HG02642 (cell line): ENCODE measurements around the gene RAVER1.
"Not testable (repeated sequence)": the region's sequence is repeated elsewhere in the genome, so short reads cannot be mapped to it uniquely, and the experiment has no call there.

Experiments used
- ATAC-seq: cut with Tn5 transposase; IDR thresholded peaks from one replicate; pipeline ENCODE4 v1.9.1; 2021; ENCODE audit warnings: mild to moderate bottlenecking; ENCODE audit not compliant: unreplicated experiment, poor library complexity

The RAVER1 gene

DNA sequence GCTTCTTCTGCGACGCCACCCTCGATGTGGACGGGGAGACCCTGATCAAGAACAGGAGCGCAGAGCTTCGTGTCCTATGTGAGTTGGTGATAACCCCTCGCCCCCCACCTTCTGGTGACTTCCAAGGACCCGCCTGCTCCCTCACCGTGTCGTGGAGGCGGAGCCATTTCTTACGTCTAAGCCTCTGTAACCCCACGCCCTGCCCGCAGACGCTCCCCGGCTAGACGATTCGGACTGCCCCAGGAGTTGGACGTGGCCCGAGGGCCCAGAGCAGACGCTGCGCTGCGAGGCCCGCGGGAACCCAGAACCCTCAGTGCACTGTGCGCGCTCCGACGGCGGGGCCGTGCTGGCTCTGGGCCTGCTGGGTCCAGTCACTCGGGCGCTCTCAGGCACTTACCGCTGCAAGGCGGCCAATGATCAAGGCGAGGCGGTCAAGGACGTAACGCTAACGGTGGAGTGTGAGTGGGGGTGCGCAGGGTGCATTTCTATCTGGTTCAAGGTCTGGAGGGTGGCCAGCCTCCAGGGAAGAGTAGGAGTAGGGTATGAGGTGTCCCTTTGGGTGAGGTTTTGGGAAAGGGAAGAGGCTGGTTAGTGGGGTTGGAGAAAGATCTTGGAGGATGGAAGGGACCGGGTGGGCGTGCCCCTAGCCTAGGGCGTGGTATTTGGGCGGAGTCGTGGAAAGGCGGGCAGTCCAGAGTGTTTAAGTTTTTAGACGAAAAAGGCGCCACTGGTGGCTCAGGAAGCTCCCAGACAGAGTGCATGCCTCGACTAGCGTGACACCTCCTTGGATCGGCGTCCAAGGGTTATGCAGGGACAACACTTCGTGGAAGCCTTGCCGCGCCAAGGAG is 40.3 kb downstream of the RAVER1 start:
- no peak for ATAC-seq

DNA sequence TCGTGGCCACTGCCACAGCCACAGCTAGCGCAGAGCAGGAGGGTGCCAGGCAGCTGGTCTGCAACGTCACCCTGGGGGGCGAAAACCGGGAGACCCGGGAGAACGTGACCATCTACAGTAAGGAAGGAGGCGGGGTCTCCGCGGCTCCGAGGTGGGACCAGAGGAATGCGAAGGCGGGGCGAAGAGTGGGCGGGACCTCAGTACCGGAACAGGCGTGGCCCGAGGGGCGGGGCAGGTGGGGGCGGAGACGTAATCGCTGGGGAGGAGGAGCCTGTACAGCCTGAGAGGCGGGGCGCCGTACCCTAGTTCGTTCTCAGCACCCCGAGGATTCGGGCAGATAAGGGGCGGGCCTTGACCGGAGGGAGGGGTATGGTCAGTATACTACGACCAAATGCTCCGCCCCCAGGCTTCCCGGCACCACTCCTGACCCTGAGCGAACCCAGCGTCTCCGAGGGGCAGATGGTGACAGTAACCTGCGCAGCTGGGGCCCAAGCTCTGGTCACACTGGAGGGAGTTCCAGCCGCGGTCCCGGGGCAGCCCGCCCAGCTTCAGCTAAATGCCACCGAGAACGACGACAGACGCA is 41.0 kb downstream of the RAVER1 start:
- ATAC-seq: peak; percentile 58

DNA sequence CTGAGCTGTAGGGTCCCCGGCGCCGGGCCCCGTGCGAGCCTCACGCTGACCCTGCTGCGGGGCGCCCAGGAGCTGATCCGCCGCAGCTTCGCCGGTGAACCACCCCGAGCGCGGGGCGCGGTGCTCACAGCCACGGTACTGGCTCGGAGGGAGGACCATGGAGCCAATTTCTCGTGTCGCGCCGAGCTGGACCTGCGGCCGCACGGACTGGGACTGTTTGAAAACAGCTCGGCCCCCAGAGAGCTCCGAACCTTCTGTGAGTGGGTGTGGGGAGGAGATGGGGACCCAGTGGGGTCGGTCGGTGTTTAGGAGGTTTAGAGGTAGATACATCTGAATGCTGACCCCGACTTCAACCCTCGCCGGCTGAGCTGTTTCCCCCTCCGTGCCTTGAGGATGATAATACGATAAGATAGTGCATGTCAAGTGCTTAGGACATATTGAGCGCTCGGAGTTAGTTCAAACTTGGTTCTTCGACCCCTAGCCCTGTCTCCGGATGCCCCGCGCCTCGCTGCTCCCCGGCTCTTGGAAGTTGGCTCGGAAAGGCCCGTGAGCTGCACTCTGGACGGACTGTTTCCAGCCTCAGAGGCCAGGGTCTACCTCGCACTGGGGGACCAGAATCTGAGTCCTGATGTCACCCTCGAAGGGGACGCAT is 41.6 kb downstream of the RAVER1 start:
- no peak for ATAC-seq

DNA sequence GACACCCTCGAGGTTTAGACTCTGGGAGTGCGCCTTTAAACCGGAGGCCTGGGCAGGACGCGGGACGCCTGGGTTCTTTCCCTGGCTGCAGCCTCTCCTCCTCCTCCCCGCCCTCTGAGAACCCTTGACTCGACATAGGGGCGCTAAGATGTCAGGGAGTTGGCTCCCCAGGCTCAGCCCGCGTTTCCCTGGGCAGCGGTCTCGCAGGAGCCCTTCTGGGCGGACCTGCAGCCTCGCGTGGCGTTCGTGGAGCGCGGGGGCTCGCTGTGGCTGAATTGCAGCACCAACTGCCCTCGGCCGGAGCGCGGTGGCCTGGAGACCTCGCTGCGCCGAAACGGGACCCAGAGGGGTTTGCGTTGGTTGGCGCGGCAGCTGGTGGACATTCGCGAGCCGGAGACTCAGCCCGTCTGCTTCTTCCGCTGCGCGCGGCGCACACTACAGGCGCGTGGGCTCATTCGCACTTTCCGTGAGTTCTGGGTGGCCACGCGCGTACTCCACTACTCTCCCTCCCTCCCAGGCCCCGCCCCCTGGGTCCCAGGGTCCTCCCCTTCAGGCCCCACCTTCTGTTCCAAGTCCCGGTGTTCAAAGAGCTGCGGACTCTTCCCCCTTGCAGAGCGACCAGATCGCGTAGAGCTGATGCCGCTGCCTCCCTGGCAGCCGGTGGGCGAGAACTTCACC is 42.3 kb downstream of the RAVER1 start:
- no peak for ATAC-seq

DNA sequence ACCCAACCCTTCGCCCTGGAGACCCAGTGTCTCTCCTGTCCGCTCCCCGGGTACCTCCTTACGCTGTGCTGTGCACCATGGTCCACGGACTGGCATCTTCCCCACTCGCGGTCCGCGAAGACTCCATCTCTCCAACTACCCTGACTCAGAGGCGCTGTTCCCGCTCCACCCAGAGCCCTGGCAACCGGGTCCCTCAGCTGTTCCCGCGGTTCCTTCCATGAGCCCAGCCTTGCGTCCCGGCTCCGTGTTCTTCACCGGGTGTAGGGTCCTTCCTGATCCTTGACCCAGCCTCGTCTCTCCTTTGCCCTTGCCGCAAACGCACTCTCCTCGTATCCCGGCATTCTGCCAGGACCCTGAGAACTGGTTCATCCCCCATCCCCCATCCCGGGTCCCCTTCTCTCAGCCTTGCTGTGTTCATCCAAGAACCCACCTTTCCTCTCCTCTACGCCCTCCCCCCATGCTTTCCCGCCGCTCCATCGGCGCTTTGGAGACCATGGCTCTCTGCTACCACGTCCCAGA is 42.9 kb downstream of the RAVER1 start:
- no peak for ATAC-seq

DNA sequence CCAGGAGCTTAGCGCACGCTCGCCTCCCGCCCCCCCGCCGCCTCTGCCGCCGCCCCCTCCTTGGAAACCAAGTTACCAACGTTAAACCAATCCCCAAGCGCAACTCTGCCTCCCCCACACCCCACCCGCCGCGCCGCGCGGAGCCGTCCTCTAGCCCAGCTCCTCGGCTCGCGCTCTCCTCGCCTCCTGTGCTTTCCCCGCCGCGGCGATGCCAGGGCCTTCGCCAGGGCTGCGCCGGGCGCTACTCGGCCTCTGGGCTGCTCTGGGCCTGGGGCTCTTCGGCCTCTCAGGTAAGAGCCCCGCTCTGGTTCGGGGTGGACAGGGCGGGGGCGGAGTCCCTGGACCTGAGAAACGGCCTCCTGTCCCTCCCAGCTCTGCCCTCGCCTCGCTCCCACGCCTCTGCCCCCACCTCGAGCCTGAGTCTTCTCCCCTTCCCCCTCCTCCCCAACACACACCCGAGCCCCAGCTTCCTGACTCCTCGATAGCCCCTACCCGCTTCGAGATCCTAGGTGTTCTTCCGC is 43.4 kb downstream of the RAVER1 start, which contains the start of gene ICAM5:
TSS of gene ICAM5 (plus strand) at position 117 of the 521 bp plus-strand sequence. CDS start at position 209, 92 bp downstream.
- no peak for ATAC-seq

DNA sequence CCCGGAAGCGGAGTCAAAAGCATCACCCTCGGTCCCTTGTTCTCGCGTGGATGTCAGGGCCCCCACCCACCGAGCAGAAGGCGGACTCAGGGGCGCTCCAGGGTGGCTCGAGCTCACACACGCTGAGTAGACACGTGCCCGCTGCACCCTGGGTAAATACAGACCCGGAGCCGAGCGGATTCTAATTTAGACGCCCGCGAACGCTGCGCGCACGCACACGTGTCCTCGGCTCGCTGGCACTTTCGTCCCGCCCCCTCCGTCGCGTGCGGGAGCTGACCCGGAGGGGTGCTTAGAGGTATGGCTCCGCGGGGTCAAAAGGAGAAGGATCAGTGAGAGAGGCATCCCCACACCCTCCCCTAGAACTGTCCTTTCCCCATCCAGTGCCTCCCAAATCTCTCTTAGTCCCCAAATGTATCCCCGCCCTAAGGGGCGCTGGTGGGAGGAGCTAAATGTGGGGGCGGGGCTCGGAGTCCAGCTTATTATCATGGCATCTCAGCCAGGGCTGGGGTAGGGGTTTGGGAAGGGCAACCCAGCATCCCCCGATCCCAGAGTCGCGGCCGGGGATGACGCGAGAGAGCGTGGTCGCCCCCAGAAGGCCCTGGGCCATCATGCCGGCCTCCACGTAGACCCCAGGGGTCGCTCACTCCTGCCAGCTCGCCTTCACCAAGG is 44.0 kb downstream of the RAVER1 start:
- no peak for ATAC-seq

DNA sequence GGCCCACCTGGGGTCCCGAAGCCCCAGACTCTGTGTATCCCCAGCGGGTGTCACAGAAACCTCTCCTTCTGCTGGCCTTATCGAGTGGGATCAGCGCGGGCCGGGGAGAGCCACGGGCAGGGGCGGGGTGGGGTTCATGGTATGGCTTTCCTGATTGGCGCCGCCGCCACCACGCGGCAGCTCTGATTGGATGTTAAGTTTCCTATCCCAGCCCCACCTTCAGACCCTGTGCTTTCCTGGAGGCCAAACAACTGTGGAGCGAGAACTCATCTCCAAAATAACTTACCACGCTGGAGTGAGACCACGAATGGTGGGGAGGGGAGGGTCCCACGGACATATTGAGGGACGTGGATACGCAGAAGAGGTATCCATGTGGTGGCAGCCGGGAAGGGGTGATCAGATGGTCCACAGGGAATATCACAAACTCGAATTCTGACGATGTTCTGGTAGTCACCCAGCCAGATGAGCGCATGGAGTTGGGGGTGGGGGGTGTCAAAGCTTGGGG is 44.6 kb downstream of the RAVER1 start:
- no peak for ATAC-seq

DNA sequence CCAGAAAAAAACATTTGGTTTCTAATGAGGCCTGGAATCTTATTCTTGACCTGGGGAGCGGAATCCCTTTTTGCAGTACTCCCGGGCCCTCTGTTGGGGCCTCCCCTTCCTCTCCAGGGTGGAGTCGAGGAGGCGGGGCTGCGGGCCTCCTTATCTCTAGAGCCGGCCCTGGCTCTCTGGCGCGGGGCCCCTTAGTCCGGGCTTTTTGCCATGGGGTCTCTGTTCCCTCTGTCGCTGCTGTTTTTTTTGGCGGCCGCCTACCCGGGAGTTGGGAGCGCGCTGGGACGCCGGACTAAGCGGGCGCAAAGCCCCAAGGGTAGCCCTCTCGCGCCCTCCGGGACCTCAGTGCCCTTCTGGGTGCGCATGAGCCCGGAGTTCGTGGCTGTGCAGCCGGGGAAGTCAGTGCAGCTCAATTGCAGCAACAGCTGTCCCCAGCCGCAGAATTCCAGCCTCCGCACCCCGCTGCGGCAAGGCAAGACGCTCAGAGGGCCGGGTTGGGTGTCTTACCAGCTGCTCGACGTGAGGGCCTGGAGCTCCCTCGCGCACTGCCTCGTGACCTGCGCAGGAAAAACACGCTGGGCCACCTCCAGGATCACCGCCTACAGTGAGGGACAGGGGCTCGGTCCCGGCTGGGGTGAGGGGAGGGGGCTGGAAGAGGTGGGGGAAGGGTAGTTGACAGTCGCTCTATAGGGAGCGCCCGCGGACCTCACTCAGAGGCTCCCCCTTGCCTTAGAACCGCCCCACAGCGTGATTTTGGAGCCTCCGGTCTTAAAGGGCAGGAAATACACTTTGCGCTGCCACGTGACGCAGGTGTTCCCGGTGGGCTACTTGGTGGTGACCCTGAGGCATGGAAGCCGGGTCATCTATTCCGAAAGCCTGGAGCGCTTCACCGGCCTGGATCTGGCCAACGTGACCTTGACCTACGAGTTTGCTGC is 46.3 kb downstream of the RAVER1 start, which contains the start of gene ICAM4:
TSS of gene ICAM4 (plus strand) at position 153 of the 935 bp plus-strand sequence. CDS start at position 211, 58 bp downstream.
- ATAC-seq: no peak

DNA sequence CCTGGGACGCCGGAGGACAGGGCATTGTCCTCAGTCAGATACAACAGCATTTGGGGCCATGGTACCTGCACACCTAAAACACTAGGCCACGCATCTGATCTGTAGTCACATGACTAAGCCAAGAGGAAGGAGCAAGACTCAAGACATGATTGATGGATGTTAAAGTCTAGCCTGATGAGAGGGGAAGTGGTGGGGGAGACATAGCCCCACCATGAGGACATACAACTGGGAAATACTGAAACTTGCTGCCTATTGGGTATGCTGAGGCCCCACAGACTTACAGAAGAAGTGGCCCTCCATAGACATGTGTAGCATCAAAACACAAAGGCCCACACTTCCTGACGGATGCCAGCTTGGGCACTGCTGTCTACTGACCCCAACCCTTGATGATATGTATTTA is 47.9 kb downstream of the RAVER1 start:
- ATAC-seq: no peak

DNA sequence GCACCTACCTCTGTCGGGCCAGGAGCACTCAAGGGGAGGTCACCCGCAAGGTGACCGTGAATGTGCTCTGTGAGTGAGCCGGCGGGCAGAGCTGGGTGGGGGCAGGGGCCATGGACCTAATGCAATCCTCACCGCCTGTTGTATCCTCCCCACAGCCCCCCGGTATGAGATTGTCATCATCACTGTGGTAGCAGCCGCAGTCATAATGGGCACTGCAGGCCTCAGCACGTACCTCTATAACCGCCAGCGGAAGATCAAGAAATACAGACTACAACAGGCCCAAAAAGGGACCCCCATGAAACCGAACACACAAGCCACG is 48.4 kb downstream of the RAVER1 start:
- ATAC-seq: no peak

DNA sequence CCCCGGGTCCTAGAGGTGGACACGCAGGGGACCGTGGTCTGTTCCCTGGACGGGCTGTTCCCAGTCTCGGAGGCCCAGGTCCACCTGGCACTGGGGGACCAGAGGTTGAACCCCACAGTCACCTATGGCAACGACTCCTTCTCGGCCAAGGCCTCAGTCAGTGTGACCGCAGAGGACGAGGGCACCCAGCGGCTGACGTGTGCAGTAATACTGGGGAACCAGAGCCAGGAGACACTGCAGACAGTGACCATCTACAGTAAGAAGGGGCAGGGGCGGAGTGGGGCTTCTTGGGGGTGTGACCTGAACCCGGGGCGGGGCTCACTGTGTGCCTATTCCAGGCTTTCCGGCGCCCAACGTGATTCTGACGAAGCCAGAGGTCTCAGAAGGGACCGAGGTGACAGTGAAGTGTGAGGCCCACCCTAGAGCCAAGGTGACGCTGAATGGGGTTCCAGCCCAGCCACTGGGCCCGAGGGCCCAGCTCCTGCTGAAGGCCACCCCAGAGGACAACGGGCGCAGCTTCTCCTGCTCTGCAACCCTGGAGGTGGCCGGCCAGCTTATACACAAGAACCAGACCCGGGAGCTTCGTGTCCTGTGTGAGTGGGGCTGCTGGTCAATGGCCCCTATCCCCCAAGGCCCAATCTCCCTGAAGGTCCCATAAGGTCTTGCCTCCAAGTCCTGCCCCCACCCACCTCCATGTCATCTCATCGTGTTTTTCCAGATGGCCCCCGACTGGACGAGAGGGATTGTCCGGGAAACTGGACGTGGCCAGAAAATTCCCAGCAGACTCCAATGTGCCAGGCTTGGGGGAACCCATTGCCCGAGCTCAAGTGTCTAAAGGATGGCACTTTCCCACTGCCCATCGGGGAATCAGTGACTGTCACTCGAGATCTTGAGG is 49.0 kb downstream of the RAVER1 start:
- ATAC-seq: no peak

DNA sequence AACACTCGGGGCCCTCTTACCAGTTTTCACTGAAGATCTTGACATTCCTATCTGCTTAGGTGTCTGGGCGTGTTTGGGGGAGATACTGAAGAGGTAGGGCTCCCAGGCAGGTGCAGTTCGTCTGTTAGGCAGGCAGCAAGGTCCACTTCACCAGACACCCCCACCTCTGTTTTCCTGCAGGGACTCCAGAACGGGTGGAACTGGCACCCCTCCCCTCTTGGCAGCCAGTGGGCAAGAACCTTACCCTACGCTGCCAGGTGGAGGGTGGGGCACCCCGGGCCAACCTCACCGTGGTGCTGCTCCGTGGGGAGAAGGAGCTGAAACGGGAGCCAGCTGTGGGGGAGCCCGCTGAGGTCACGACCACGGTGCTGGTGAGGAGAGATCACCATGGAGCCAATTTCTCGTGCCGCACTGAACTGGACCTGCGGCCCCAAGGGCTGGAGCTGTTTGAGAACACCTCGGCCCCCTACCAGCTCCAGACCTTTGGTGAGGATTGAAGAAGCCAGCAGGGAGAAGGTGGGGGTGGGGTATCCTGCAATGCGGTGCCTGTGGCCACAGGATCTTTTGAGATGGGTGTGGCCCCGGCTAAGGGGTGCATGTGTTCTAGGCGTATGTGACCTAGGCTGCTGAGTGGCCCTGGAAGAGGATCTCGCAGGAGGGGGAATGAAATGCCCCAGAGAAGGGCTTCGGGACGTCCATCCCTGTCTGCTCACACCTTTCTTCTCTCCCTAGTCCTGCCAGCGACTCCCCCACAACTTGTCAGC is 49.8 kb downstream of the RAVER1 start:
- ATAC-seq: no peak

DNA sequence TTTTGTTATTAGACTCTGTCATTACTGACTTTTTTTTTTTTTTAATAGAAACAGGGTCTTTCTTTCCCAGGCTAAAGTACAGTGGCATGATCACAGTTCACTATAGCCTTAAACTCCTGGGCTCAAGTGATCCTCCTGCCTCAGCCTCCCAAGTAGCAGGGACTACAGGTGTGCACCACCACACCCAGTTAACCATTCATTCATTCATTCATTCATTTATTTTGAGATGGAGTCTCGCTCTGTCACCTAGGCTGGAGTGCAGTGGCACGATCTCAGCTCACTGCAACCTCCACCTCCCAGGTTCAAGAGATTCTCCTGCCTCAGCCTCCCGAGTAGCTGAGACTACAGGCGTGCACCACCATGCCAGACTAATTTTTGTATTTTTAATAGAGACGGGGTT is 51.3 kb downstream of the RAVER1 start:
- ATAC-seq: not testable (repeated sequence)

DNA sequence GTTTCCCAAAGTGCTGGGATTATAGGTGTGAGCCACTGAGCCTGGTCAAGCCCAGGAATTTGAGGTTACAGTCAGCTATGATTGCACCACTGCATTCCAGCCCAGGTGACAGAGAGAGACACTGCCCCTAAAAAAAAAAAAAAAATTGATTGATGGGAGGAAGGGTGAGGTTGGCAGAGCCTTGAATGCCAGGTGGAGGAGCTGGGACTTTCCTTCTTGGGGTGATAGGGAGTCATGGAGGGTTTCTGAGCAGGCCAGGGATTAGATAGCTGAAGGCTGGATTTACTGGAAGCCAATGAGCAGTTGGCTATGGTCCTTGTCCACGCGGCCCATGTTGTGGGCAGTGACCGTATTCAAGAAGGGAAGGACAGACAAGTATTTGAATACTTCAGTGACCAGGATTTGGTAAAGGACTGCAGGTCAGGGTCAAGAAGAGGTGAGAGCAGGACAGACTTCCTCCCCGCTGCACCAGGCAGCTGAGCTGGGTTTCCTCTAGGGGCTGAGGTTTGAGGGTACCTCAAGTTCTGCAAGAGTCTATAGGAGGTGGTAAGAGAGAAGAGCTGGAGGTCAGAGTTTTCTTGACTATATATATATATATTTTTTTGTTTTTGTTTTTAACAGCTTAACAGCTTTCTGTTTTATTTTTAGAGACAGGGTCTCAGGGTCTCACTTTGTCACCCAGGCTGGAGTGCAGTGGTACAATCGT is 53.4 kb downstream of the RAVER1 start:
- ATAC-seq: no peak

DNA sequence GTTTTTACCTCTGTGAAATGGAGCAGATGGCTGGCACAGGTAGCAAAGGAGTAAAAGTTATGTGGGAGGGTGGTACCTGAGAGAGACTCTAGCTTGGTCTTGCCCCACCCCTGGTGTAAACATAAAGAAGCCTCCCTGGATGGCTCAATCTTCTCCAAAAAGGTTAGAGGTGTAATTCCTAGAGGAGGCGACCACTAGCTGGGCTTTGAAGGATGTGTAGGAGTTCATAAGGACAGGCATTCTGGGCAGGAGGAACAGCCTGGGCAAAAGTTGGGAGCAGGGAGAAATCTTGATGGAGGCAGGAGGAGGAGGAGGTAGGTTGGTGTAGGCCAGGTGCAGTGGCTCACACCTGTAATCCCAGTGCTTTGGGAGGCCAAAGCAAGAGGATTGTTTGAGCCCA is 54.4 kb downstream of the RAVER1 start:
- no peak for ATAC-seq
